ENCODE data around the gene KCTD11.

- TF ChIP-seq, protein P1, sequence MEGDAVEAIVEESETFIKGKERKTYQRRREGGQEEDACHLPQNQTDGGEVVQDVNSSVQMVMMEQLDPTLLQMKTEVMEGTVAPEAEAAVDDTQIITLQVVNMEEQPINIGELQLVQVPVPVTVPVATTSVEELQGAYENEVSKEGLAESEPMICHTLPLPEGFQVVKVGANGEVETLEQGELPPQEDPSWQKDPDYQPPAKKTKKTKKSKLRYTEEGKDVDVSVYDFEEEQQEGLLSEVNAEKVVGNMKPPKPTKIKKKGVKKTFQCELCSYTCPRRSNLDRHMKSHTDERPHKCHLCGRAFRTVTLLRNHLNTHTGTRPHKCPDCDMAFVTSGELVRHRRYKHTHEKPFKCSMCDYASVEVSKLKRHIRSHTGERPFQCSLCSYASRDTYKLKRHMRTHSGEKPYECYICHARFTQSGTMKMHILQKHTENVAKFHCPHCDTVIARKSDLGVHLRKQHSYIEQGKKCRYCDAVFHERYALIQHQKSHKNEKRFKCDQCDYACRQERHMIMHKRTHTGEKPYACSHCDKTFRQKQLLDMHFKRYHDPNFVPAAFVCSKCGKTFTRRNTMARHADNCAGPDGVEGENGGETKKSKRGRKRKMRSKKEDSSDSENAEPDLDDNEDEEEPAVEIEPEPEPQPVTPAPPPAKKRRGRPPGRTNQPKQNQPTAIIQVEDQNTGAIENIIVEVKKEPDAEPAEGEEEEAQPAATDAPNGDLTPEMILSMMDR (IDR thresholded peaks at IDR 0.05) = no peak
- no peak for TF ChIP-seq POLR2AphosphoS5 (IDR thresholded peaks at IDR 0.05)
- TF ChIP-seq POLR2A (IDR thresholded peaks at IDR 0.05) = no peak
- TF ChIP-seq EP300 (IDR thresholded peaks at IDR 0.05) = no peak
These were observed 17.9 kb downstream of the KCTD11 start for GRCh38 chr17:7369825-7370224.
